SW480 (cell line): Measurements from ENCODE around the gene SLC1A5.
"Not testable (repeated sequence)": the region's sequence is repeated elsewhere in the genome, so short reads cannot be mapped to it uniquely, and the experiment has no call there.

Source experiments
- DNase-seq: peaks from one replicate; pipeline ENCODE4 v3.0.0-alpha.2; 2016; ENCODE audit warnings: low spot score

The SLC1A5 gene

DNA sequence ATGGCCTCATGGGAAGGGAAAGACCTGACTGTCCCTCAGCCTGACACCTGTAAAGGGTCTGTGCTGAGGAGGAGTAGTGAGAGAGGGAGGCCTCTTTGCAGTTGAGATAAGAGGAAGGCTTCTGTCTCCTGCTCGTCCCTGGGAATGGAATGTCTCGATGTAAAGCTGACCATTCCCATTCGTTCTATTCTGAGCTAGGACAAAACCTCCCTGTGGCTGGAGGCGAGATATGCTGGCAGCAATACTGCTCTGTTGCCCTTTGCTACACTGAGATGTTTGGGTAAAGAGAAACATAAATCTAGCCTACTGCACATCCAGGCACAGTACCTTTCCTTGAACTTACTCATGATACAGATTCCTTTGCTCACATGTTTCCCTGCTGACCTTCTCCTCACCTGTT lies 19.6 kb downstream of the SLC1A5 start:
- not testable (repeated sequence) for DNase-seq

DNA sequence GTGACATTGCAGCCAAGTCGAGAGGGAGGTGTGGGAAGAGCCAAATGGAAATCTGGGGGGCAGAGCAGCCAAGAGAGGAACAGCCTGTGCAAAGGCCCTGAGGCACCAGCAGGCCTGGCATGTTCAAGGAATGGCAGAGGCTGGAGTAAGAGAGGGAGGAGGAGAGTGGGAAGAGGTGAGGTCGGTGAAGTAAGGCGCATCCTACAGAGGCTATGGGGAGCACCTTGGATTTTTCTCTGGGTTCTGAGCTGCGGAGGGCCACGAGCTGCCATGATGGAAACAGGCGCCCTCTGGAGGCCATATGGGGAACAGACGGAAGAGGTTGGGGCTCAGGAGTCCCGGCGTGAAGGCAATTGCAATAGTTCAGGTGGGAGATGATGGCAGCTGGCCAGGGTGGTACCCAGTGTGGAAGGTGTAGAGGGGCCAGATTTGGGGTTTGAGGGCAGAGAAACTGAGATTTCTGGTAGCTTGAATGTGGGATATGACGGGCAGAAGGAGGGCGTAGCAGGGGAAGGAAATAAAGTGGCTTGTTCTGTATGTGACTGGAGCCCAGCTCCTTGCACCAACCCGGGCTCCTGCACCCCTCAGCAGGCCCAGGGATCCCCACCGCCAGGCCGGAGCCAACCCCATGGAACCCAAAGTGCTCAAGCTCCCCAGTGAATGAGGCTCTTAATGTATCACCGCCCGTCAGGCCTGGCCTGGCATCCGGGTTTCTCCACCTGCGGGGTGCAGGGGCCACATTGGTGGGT lies 21.7 kb downstream of the SLC1A5 start:
- peak; percentile 68 for DNase-seq

DNA sequence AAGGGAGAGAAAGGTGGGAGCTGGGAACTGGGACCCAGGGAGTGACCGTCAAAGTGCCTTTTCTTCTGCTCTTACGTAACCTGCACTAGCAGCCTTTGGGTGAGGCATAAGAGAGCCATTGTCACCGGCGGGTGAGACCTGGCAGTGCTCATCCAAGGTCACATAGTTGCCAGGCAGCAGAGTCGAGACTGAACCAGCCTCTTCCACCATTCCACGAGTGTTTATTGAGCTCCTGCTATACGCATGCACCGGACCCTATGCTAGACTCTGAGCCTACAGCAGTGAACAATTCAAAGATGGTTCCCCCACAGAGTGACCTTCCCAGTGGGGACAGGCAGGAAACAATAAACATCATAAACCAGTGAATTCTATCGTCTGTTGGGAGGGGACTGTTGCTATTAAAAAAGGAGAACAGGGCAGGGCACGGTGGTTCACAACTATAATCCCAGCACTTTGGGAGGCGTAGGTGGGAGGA lies 23.5 kb downstream of the SLC1A5 start:
- peak; percentile 82 for DNase-seq

DNA sequence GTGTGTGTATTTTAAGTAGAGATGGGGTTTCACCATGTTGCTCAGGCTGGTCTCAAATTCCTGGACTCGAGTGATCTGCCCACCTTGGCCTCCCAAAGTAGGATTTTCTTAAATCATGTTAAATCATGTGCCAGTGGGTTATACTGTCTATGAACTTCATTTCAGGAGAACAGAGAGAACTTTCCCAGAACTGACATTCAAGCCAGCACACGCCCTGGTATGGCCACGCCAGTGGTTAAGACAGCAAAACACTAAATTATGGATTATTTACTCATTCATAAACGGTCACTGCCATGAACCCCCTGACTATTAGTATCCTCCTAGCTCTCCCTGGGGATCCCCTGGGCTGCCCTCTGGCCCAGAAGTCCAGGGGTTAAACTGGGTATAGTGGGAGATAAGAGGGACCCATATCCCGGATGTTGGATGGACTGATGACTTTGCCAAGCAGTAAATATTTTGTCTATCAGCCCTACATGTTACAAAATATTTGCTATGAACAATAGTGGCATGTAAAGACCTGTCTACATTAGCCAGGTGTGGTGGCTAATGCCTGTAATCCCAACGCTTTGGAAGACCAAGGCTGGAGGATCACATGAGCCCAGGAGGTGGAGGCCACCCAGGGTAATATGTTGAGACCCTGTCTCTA lies 26.0 kb downstream of the SLC1A5 start:
- no peak for DNase-seq

DNA sequence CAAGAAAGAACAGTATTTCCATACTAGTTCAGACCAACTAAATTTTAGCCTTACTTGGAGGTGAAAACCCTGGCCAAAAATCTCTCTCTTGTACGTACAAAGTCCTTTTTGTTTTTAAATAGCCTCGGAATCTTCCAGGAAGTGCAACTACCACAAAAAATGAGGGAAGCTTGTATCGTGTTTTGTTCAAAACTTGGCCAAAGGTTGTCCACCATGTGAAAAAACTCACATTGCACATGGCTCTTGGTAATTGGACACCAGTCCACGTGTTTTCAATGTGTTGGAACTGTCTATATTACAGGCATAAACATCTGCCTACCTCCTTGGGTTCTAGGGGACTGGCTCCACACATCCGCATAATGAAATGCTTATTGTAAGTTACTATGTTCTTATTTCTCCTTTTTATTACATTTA lies 27.0 kb downstream of the SLC1A5 start:
- no peak for DNase-seq

DNA sequence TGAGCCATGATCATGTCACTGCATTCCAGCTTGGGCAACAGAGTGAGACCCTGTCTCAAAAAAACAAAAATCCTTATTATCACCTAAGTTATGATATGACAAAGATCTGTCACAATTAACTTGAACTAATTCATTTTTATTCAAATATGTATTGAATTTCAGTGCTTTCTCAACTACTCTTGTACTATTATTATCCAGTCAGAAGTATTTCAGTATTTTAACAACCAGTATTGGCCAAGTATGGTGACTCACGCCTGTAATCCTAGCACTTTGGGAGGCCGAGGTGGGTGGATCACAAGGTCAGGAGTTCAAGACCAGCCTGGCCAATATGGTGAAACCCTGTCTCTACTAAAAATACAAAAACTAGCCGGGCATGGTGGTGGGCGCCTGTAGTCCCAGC lies 27.5 kb downstream of the SLC1A5 start:
- DNase-seq, result not testable (repeated sequence)

DNA sequence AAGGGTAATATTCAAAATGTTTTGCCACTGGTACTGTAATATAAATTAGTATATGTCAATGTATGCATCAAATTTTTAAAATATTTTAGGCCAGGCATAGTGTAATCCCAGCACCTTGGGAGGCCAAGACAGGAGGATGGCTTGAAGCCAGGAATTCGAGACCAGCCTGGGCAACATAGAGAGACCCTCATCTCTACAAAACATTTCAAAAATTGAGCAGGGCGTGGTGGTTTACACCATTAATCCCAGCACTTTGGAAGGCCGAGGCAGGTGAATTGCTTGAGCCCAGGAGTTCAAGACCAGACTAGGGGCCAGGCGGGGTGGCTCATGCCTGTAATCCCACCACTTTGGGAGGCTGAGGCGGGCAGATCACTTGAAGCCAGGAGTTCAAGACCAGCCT lies 28.0 kb downstream of the SLC1A5 start:
- no peak for DNase-seq

DNA sequence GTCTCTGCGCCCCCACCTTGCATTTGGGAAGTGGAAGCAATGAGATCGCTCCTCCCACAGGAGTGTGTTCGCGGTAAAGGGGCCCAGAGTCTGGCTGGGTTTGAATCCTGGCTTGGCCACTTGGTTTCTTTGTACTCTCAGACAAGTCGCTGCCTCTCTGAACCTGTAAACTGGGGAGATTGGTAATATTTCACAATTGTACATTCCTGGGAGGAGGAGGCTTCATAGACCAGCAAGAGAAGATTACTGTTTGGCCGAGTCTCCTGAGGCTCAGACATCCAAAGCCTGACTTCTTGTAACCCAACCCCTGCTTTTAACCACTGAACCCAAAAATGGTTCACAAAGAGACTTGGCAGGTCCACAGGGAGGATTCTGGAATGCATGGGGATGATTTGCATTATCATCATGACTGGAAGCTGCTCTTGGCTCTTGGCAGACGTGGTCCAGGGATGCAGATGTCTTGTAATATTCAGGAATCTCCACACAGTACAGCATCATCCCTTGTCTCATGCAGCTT lies 28.5 kb downstream of the SLC1A5 start:
- DNase-seq, result no peak

DNA sequence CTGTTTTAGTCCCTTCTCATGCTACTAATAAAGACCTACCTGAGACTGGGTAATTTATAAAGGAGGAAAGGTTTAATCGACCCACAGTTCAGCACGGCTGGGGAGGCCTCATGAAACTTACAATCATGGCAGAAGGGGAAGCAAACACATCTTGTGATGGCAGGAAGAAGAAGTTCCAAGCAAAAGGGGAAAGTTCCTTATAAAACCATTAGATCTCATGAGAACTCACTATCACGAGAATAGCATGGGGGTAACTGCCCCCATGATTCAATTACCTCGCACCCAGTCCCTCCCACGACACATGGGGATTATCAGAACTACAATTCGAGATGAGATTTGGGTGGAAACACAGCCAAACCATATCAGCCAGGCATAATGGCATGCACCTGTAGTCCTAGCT lies 29.2 kb downstream of the SLC1A5 start:
- no peak for DNase-seq

DNA sequence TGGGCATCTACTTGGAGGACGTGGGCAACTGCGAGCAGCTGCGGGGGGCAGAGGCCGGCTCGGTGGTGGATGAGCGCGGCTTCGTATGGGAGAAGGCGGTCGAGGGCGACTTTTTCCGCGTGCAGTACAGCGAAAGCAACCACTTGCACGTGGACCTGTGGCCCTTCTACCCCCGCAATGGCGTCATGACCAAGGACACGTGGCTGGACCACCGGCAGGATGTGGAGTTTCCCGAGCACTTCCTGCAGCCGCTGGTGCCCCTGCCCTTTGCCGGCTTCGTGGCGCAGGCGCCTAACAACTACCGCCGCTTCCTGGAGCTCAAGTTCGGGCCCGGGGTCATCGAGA lies 31.9 kb downstream of the SLC1A5 start:
- DNase-seq, result no peak

DNA sequence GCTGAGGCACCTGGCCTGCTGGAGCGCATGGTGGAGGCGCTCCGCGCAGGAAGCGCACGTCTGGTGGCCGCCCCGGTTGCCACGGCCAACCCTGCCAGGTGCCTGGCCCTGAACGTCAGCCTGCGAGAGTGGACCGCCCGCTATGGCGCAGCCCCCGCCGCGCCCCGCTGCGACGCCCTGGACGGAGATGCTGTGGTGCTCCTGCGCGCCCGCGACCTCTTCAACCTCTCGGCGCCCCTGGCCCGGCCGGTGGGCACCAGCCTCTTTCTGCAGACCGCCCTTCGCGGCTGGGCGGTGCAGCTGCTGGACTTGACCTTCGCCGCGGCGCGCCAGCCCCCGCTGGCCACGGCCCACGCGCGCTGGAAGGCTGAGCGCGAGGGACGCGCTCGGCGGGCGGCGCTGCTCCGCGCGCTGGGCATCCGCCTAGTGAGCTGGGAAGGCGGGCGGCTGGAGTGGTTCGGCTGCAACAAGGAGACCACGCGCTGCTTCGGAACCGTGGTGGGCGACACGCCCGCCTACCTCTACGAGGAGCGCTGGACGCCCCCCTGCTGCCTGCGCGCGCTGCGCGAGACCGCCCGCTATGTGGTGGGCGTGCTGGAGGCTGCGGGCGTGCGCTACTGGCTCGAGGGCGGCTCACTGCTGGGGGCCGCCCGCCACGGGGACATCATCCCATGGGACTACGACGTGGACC lies 32.4 kb downstream of the SLC1A5 start:
- DNase-seq, result no peak

DNA sequence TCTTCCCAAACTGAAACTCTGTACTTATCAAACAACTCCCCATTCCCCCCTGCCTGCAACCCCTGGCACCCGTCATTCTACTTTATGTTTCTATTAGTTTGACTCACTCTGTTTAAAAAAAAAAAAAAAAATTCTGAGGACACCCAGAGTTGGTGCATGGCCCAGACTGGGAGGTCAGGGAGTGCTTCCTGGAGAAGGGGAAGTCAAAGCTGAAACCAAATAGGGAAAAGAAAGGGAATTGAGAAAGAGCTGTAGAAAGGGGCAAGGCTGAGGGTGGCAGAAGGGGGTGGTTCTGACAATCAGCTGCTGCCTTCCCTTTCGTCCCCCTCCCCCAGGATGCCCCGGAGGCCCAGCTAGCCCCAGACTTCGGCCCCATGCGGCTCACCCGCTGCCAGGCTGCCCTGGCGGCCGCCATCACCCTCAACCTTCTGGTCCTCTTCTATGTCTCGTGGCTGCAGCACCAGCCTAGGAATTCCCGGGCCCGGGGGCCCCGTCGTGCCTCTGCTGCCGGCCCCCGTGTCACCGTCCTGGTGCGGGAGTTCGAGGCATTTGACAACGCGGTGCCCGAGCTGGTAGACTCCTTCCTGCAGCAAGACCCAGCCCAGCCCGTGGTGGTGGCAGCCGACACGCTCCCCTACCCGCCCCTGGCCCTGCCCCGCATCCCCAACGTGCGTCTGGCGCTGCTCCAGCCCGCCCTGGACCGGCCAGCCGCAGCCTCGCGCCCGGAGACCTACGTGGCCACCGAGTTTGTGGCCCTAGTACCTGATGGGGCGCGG lies 33.1 kb downstream of the SLC1A5 start:
- no peak for DNase-seq

DNA sequence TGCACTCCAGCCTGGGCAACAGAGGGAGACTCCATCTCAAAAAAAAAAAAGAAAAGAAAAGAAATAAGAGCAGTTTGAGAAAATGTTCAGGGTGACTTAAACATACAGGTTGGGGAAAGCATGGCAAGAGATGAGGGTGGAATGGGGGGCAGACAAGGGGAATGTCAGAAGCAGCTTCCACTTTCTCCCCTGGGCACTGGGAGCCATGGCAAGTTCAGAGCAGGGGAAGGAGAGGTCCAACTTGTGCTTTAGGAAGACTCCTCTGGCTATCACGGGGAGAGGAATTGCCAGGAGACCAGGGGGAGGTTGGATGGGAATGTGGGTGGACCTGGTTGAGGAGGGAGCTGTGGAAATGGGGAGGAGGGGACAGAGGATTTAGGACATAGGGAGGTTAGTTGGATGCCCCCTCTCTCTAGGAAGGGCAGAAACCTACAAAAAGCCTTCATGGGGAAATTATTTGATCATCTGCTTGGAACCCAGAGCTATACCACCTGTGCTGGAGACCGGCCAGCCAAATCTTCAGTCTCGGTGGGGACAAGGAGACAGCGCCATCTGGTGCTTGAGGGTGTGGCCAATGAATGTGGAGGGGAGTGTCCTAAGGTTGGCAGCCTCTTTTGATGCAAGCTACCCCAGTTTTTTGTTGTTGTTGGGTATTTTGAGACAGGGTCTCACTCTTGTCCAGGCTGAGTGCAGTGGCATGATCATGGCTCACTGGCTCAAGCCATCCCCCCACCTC lies 34.8 kb downstream of the SLC1A5 start:
- DNase-seq, result peak; percentile 60

DNA sequence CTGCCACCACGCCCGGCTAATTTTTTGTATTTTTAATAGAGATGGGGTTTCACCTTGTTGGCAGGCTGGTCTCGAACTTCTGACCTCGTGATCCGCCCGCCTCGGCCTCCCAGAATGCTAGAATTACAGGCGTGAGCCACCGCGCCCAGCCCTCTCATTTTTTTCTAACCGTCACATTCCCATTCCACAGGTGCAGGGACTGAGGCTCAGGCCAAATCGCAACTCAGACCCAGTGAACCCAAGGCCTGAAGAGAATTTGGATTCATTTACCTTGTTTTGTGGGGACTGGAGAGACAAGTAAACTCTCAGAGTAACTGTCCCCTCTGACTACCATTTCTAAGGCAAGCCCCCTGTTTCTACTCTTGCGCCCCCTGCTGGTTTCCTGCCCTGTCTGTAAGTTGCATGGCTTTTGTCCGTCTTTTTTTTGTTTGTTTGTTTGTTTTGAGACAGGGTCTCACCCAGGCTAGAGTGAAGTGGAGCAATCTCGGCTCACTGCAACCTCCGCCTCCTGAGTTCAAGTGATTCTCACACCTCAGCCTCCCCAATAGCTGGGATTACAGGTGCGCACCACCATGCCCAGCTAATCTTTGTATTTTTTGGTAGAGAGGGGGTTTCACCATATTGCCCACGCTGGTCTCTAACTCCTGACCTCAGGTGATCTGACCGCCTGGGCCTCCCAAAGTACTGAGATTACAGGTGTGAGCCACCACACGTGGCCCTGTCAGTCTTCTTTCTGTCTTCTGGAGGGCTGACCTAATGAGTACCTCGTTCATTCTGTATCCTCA lies 39.9 kb downstream of the SLC1A5 start:
- peak; percentile 63 for DNase-seq

DNA sequence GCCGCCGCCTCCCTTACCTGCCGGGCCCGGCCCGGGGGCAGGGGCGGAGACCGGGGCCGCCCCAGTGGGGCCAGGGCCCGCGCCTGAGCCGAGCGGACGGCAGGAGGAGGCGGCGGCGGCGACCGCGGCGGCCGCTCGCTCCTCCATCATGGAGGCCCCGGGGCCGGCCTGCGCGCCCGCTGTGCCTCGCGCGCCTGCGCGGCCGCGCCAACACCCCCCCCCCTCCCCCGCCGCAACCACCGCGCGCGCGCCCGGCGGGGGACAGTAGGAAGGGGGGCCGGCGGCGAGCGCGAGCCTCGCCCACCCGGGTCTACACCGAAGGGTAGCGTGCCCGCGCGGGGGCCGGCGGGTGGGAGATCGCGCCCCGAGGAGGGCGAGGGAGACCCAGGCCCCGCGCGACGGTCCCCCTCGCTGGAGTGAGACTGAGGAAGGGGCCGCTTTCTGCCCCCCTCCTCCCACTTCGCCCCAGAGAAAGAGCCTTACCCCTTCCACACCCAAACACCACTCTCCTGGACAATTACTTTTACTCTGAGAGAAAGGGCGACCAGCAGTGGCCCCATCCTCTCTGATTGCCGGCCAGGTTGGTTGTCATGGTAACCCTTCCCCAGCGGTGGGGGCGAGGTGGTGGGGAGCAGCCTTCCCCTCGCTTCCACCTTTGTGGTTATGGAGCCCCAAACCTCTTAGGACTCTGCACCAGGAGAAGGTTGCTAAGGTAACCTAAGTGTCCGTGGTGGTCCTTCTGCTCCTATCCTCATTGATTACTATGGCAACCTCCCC lies 41.9 kb downstream of the SLC1A5 start, which contains the start of gene STRN4:
STRN4 (minus strand) TSS at position 170 of the 777 bp plus-strand sequence; CDS start at position 150, 20 bp downstream.
- DNase-seq, result no peak

DNA sequence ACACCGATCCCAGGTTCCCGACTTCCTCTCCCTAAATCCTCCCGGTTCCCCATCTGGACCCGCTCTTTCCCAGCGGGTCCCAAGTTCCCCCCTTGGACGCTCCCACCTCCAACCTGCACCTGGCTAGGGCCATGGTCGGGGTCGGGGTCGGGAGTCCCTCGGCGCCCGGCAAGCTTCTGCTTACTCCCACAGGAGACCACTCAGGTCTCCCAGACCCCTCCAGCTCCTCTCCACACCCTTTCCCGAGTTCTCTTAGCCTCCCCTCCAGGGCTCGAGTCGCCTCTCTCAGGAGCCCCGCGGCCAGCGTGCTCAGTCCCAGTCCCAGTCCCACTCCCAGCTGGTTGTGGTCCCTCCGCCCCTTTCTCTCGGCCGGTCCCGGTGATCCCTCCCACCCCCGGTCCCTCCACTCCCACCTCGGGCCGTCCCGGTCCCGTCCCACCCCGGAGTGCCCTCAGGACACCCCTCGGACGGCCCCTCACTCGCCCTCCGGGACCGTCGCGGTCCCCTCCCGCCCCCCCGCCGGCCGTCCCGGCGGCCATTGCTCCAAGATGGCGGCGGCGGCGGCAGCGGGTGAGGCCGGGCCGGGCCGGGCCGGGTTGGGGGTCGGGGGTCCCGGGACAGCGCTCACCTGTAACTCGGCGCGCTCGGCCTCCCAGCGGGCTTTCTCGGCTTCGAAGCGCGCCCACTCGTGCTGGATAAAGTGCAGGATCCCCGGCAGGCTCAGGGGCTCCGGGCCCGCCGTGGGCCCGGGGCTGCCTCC lies 42.7 kb downstream of the SLC1A5 start, which contains the start of gene FKRP:
FKRP (plus strand) TSS at position 537 of the 760 bp plus-strand sequence. CDS start 9,394 bp downstream, outside the sequence.
- DNase-seq, result no peak

DNA sequence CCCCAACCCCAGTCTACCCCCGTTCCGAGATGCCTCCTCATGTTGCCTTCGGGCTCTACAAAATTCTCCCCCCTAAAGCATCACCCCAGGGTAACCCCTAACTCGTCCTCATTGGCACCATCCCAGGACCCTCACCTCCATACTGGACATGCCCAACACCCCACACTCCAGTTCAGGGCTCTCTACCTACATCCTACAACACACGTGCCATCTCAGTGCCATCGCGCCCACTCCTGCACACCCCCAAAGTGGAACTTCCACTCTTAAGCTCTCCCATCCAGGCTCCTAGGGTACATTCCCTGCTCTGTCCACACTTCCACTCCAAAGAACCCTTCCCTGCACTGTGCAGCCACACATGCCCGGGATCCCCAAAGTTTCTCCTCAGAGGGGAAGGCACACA lies 43.4 kb downstream of the SLC1A5 start:
- no peak for DNase-seq

DNA sequence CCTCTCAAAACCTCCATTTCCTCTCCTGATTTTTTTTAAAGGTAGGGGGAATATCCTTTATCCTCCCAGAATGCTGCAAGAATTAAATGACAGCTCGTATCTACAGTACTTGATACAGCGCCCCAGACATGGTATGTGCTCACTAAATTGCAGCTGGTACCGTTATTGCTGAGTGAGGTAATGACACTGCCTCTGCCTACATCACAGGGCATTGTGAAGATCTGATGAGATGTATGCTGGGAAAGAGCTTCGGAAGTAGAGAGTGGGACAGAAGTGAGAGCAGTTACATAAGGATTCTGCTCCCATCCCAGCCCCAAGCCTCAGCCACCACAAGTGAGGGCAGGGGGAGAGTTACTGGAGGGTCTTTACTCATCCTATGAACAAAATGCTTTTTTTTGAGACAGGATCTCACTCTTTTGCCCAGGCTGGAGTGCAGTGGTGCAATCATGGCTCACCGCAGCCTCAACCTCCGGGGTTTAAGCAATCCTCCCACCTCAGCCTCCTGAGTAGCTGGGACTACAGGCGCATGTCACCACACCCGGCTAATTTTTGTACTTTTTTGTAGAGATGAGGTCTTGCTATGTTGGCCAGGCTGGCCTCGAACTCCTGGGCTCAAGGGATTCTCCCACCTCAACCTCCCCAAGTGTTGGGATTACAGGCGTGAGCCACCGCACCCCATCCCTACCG lies 44.2 kb downstream of the SLC1A5 start:
- no peak for DNase-seq
